HG03432 (cell line): ENCODE measurements around the gene LCORL.
"Not testable (repeated sequence)": the region's sequence is repeated elsewhere in the genome, so short reads cannot be mapped to it uniquely, and the experiment has no call there.

Experiments
- ATAC-seq: cut with Tn5 transposase; IDR thresholded peaks from one replicate; pipeline ENCODE4 v1.9.1; 2021; ENCODE audit warnings: mild to moderate bottlenecking, moderate library complexity; ENCODE audit not compliant: unreplicated experiment

The LCORL gene

DNA sequence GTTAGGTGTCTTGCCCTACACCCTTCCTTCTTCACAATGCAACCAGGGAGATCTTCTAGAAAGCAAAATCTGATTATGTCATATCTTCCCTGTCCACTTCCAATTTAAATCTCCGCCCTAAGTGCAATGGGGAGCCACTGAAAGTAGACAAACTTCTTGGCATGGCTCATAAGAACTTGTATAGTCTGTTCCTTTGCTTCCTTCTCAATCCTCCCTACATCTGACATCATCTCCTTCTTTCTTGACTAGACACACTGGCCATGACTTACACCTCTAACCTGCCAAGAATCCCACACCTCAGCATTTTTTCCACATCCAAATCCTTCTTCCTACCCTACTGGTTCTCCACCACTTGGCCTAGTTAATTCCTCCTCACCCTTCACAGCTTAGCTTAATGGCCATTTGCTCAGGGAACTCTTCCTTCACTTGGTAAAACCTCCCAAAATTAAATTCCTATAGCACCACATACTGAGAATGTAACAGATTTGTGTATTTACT, 155.6 kb downstream of the LCORL start:
- no peak for ATAC-seq

DNA sequence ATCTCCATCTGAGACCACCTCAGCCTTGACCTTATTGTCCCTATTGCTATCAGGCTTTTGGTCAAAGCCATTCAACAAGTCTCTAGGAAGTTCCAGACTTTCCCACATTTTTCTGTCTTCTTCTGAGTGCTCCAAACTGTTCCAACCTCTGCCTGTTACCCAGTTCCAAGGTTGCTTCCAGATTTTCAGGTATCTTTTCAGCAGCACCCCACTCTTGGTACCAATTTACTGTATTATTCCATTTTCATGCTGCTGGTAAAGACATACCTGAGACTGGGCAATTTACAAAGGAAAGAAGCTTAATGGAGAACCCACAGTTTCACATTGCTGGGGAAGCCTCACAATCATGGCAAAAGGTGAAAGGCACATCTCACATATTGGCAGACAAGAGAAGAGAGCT, 159.6 kb downstream of the LCORL start:
- not testable (repeated sequence) for ATAC-seq

DNA sequence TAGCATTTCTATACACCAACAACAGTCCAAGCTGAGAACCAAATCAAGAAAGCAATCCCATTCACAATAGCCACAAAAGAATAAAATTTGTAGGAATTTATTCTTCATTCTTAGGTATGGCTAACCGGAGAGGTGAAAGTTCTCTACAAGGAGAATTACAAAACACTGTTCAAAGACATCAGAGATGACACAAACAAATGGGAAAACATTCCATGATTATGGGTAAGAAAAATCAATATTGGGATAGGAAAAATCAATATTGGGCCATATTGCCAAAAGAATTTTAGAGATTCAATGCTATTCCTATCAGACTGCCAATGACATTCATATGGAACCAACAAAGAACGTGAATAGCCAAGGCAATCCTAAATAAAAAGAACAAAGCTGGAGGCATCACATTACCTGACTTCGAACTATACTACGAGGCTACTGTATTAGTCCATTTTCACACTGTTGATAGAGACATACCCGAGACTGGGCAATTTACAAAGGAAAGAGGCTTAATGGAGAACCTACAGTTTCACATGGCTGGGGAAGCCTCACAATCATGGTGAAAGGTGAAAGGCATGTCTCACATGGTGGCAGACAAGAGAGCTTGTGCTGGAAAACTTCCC, 161.7 kb downstream of the LCORL start:
- no peak for ATAC-seq

DNA sequence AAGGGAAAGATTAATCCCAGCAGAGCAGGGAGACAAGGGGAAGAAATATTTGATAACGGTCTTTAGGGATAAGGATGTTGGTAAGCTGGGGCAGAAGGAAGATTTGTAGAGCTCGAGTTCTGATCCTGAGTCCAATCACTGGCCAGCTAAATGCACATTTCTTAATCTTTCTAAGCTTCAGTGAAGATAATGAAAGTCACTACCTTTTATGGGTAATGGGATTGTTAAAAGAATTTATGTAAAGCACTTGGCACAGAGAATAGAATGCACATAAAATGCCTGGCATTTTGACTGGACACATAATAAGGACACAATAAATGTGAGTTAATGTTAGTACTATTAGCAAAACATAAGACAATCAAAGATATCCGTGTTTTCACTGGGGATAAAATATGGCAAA, 167.5 kb downstream of the LCORL start:
- no peak for ATAC-seq

DNA sequence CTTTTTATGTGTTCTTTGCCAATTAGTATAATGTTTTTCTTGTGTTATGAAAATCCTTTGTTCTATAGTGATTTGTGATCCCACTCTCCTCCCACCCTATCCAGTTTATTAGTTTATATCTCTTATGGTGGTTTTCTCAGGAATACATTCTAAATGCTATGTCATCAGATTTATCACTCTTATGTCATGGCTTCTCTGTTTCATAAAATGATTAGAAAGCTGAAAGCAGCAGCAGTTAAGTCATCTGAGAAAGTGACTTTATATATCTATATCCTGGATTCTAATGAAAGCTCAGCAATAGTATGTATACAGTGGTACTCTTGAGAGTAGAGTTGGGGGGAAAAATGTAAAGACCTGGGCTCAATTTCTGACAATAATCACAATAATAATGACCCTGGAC, 169.6 kb downstream of the LCORL start:
- no peak for ATAC-seq

DNA sequence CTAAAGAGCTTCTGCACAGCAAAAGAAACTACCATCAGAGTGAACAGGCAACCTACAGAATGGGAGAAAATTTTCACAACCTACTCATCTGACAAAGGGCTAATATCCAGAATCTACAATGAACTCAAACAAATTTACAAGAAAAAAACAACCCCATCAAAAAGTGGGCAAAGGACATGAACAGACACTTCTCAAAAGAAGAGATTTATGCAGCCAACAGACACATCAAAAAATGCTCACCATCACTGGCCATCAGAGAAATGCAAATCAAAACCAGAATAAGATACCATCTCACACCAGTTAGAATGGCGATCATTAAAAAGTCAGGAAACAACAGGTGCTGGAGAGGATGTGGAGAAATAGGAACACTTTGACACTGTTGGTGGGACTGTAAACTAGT, 171.3 kb downstream of the LCORL start:
- ATAC-seq = not testable (repeated sequence)

DNA sequence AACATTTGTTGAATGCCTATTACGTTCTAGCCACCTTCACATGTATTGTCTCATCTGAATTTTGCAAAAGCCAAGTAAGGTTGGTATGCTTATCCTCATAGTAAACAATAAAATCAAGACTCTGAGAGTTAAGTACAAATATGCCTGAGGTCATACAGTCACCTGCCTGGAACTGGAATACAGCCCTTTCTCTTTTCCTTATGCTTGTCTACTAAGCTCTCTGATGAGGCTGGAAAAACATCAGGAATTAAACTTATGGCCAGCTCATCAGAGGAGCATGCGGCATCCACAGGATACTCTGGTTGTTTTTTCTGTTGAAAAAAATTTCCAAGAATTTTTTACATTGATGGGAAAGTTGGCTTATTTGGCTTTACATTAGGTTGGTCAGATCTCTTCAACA, 175.3 kb downstream of the LCORL start:
- no peak for ATAC-seq

DNA sequence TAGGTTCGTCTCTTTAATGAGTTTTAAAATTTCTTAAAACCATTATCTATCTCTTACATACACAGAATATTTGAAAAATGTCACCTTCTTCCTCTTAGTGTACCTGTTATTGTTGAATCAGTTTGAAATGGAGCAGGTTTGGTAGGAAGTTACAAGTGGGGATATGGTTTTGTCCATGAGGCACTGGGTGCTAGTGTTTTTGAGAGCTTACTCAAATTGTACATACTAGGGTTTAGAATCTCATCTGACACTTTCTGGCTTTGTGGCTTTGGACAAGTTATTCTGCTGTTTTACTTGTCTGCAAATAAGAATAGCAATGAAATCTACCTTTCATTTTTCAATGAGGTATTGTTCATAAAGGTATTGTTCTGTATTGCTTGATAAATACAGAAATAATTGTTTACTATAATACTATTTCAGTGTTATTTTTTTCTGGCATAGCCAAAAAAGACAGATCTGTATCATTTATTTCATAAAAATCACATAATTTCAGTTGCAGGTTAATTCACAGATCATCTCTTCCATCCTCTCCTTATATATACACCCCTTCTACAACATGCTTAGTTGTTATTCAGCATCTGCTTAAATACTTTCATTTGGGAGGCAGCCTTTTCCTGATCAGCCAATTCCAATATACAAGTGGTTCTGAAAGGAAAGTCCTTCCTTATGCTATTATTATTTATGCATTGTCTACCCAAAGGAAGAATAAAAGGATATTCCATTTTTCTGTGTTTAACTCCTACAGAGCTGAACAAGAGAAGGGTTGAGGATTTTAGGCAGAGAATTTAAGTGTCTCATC, 197.5 kb downstream of the LCORL start:
- no peak for ATAC-seq

DNA sequence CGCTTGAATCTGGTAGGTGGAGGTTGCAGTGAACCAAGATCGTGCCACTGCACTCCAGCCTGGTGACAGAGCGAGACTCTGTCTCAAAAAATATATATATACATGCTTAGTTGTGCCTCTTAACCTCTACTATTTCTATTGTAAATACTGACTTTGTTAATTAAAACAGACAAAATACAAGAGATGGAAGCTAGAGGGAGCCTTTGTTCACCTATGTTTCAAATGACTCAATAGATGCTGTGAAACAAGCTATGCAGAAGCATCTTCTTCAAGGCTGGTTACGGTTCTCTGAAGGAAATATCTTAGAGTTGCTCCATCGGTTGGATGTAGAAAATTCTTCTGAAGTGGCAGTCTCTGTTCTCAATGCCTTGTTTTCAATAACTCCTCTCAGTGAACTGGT, 204.5 kb downstream of the LCORL start:
- ATAC-seq = peak; percentile 82

DNA sequence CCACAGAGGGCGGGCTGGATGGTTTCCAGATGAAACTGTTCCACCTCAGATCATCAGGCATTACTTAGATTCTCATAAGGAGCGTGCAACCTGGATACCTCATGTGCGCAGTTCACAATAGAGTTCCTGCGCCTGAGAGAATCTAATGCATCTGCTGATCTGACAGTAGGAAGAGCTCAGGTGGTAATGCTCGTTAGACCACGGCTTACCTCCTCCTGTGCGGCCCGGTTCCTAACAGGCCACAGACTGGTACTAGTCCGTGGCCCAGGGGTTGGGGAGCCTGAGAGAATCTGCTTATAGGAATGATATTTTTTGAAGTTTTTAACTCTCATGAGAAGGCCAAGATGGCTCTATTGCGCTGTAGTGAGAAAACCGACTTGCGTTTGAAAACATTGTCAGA, 205.4 kb downstream of the LCORL start:
- ATAC-seq = no peak

DNA sequence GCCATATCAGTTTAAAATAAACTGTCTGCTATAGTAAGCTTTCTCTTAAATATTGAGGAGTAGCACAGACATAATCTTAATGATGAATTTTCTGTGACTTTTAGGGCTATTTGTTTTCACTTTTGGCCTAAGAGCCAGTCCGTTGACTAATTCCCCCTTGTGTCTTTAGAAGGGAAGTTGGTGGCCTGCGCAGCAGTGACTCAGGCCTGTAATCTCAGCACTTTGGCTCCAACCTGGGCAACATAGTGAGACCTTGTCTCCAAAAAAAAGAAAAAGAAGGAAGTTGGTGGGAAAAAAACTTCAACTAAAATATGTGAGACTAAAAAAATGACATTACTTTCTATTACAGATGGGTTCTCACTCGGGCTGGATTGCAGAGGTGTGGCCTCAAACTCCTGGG, 207.4 kb downstream of the LCORL start:
- no peak for ATAC-seq

DNA sequence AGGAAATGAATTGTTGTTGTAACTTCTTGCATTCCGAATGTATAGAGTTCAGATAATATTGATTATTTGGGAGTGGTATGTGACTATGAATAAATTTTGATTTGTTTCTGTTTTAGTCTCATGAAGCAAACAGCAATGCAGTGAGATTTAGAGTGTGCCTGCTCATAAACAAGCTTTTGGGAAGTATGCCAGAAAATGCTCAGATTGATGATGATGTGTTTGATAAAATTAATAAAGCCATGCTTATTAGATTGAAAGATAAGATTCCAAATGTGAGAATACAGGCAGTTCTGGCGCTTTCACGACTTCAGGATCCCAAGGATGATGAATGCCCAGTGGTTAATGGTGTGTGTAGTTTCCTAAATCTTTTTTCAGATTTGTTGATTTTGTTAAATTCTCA, 208.8 kb downstream of the LCORL start:
- no peak for ATAC-seq

DNA sequence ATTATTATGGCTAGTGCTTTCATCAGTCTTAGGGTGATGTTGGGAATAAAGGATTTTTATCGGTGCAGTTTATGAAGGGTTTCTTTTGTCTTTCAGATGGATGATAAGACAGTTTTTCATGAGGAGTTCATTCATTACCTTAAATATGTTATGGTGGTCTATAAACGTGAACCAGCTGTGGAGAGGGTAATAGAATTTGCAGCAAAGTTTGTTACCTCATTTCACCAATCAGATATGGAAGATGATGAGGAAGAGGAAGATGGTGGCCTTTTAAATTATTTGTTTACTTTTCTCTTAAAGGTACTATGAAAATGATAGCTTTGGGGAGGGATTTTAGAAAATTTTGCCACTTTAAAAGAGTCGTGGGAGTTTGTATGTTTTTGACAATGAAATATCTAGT, 209.4 kb downstream of the LCORL start:
- ATAC-seq = no peak

DNA sequence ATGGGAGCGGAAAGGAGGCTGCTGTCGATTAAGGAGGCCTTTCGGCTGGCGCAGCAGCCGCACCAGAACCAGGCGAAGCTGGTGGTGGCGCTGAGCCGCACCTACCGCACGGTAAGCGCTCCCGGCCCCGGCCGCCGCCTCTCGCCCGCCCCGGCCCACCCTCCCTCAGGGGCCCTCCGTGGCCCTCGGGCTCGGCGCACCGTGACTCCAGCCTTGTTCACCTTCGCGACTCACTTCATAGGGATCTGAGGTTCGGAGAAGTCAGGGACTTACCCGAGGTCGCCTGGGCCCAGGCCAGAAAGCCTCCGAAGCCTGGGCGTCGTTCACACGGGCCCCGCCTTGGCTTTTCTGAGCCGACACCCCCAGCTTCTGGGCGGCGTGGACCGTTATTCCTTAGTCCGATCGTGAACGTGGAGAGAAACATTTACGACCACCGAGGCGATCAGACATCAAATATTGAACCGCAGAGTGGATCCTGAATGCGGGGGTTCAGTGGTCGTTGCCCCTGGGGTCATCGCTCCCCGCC, 210.4 kb downstream of the LCORL start:
- peak; percentile 36 for ATAC-seq

DNA sequence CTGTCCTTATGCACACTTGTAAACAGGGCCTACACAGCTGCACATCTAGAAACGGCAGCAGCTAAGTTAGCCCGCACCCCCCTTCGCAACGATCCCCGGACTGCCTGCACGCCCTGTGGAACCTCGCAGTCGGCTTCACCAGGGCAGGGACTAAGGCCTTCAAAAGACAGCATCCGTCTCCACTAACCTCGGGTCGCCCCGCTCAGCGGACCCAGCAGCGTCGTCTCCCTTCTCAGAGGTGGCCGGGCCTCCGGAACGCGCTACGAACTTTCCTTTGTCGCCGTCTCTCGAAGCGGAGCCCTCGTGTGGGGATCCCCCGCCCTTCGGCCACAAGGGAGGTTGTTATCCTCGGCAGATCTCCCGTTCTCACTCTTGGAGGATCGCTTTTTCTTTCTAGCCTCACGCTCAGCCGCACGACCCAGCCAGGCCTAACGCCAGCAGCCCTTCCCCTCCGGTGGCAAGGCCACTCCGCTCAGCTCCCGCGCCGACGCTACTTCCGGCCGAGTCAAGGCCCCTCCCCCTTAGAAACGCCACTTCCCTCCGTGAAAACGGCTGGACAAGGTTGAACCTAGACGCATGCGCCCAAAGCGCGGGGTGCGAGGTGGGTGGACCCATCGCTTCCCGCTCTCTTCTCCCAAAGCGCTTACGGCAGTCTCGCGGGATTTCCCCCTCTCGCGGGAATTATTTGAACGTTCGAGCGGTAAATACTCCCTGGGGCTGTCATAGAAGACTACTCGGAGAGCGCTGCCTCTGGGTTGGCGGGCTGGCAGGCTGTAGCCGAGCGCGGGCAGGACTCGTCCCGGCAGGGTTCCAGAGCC, 211.1 kb downstream of the LCORL start, which contains the start of the genes DCAF16 and NCAPG:
Gene DCAF16 (minus strand): TSS at position 498 of the 818 bp plus-strand sequence. CDS start 6,616 bp downstream, outside the sequence.
Gene NCAPG (plus strand): TSS at position 720 of the 818 bp plus-strand sequence. CDS start 99 bp downstream, outside the sequence.
- ATAC-seq = peak; percentile 92

DNA sequence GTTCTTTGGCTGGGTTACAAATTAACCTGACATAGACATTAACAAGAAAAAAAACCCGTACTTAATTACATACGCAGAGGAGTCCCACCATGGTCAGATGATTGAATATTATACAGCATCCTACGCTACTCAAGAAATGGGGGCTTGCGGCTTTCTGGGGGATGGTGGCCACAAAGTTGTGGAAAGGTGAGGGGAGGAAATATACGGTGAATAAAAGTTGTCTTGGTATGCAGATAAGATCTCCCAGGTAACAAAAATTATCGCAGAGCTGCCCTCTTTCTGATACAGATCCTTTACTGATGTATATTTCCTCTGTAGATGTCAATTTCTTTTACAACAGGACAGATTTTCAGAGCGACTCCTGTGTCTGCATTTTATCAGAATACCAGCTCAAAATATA, 211.9 kb downstream of the LCORL start:
- ATAC-seq = no peak

DNA sequence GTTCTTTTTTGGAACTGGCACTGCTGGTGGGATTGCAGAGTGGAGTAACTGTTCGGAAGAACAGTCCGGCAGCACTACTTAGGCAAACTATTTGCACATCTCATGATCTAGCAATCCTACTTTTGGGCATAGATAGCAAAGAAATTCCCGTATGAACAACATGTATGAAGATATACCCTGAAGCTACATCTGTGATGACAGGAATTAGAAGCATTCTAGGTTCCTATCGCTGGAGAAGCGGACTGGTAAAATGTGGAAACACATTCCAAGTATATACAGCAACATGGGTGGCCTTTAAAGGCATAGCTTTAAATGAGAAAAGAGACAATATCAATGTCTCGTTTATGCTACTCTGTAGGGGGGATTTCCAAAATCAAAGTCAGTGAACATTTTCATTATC, 214.1 kb downstream of the LCORL start:
- no peak for ATAC-seq

DNA sequence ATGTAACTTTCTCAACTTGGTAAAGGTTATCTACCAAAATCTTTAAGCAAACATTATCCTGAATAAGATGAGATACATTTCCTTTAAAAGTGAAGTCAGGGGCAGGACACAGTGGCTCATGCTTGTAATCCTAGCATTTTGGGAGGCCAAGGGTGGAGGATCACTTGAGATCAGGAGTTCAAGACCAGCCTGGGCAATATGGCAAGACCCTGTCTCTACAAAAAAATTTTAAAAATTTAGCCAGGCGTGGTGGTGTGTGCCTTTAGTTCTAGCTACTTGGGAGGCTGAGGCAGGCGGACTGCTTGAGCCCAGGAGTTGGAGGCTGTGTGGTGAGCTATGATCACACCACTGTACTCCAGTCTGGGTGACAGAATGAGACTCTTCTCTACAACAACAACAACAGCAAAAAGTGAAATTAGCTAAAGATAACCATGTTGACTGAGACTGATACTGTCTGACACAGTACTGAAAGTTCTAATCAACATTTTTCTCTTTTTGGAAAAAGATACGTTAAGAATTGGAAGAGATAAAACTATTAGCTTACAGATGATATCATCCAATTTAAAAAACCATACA, 215.9 kb downstream of the LCORL start:
- no peak for ATAC-seq

DNA sequence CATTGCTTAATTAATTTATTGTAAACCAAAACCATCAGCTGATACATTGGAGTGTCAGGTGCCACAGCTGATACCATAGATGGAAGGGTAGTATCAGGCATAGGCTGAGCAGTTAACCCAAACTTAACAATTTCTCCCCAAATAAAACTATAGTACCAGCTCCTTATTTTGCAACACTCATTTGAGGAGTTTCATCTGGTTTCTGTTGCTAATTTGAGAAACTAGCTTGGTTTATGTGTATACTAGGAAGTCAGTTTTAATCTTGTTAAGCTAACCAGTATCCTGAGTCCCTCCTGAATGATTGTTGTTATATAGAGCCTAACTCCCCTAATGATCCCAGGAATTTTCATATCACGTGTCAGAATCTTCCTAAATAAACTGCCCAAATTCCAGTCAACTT, 223.7 kb downstream of the LCORL start:
- ATAC-seq = peak; percentile 46

DNA sequence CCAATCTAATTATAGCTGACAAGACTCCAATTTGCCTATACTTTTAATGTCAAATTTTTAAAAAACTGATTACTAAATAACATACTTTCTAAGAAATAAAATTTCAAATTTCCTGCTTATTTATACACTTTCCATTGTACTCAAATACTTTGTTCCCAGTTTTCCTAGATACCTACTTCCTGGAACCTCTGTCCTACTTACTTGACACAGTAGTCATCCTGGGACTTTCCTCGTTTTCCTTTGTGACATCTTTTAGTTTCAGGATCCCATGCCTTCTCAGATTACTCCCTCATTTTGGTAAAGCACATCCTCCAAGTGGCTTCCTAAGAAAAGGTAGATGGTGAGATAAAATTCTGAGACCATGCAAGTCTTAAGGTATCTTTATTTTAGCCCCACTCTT, 226.8 kb downstream of the LCORL start:
- ATAC-seq = no peak
